Activated CD4-positive, alpha-beta T cell treated with anti-CD3 and anti-CD28 coated beads, Interleukin-2, amount 50 U/mL, for 24 hours (primary cell): ENCODE measurements around the gene P2RY11.

ENCODE experiments used
- DNase-seq, 2 donors: peaks; one replicate each; pipeline ENCODE4 v3.0.0-alpha.2; 2020; ENCODE audit warnings: low read depth in 1 of 2, low spot score in 1 of 2

P2RY11 gene

DNA sequence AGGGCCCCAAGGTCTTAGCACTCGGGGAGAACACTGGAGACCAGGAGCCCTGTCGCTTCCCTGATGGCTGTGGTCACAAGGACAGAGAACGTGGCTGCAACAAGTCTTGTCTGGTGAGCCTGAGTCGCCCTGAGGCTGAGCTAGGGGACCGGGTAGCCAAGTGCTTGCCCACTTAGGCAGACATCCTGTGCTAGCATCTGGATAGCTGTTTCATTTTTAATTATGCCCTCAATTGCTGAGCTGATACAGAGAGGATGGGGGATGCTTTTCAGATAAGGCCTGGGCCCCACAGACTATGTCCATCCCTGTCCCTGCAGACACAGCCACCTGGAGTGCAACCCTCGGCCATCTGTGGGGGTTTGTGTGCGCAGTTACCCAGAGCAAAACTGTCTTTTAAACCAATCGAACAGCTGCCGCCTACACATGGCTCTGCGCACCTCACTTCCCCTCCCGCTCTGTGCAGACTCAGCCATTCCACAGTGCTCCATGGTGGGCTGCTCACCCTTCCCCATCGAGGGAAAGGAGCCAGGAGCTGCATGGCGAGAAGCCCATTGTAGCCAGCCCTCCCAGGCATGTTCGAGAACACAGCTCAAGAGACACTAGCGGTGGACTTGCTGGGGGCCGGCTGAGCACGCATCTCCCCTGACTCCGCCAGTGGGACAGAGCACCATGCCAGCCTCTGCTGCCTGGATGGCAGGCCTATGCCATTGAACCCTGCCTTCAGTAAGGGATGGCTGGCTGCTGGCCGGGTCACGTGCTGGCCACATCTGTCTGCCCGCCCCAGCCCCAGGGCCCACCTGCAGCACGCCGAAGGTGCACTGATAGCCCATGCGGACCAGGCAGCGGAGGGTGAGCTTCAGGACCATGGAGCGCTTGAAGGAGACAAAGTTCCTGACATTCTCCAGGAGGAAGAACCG, 27.6 kb downstream of the P2RY11 start:
- DNase-seq, result no peak

DNA sequence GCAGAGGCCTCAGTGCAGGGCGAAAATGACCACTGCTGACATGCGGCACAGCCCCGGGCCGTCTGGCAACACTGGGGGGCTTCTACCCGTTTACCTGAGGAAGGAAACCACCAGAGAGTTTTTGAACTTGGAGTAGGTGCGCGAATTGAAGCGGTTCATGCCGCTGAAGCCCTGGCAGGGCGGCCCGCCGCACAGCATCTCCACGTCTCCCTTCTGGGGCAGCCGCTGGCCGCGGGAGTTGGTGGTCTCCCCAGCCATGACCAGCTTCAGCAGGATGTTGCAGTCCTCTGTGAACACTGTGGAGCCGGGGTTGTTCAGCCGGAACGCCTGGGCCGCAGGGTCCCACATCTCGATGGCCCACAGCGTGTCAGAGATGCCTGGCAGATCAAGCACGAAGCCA, 28.5 kb downstream of the P2RY11 start:
- DNase-seq, result no peak

DNA sequence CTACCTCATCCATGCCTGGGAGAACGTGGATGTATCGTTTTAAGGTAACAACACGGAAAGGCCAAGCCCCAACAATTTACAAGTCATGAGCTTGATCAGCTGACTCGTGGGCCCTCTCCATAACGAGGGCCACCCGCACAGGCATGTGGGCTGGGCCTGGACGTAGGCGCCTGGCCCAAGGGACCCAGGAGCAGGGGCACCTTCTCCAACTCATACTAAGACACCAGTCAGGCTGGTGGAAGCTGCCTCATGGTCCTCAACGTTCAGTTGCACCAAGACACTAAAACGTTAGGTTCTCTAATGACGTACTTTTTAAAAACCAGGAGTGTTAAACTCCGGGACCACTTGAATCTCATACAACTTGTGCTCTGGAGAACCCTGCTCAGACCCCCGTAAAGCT, 30.0 kb downstream of the P2RY11 start:
- no peak for DNase-seq

DNA sequence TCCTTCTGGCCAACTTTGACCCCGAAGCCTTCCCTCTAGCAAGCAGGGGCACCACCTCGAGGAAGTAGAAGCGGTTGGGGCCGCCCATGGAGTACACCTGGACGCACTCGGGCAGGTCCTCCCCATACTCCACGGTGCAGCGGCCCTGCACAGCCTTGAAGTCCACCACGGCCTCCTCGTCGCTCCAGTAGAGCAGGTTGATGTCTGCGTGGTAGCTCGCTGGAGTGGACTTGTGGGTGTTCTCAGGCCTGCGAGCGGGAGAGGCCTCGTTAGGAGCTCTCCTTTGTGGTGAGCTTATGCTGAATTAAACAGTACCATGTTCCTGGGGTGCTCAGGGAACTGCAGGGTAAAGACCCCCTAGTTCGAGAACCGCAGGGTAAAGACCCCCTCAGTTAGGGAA, 30.5 kb downstream of the P2RY11 start:
- DNase-seq, result no peak

DNA sequence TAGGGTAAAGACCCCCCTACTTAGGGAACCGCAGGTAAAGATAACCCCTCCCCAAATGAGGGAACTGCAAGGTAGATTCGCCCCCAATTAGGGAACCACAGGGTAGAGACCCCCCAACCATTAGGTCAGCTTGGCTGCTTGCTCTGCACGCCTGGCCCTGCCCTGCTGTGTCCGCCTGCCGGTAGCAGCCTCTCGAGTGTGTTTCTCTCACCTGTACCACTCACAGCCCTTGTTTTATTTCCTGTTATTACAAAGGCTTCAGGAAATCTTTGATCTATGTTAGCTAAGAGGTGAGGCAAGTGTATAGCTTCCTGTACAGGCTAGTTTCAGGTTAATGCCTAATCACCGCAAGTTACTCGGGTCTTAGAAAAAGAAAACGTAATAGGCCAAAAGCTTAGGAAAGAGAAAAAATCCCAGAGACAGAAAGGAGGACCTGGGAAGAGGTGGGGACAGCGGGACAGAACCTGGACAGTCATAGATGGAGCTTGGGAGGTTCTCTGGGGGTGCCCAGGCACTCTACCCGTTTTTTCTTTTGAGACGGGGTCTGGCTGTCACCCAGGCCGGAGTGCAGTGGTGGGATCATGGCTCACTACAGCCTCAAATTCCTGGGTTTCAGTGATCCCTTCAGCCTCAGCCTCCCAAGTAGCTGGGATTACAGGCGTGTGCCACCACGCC, 31.3 kb downstream of the P2RY11 start:
- DNase-seq, result peak in 1 of 2 donors; percentile 10

DNA sequence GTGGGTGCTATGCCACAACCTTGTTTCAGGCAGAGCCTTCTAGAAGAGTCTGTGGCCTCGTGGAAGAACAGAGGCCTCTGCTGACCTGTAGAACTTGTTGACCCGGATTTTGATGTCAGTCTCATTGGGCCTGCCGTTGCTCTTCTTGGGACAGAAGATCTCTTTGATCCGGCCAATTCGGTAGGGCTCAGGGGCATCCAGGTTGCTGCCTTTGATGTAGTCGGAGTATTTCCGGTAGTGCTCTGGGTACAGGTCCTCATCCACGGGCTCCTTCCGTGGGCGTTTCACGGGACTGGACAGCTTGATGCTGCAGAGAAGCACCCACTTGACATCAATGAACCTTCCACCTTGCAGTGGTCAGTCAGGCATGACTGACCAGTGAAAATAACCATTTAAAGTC, 32.2 kb downstream of the P2RY11 start:
- no peak for DNase-seq

DNA sequence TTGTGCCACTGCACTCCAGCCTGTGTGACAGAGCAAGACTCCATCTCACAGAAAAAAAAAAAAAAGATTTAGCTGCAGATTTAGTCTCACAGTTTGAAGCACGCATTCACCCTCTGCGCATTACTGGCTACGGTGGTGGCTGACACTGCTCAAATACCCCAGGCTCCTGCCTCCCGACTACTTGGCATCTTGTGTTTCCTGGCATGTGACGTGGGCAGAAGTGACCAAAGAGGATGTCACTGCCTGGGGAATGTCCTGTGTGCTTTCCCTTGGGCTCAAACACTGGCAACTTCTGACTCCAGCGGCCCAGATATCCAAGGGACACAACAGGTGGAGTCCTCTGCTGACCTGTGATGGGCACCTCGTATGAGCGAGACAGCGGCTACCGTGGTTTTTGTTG, 32.9 kb downstream of the P2RY11 start:
- DNase-seq, result no peak

DNA sequence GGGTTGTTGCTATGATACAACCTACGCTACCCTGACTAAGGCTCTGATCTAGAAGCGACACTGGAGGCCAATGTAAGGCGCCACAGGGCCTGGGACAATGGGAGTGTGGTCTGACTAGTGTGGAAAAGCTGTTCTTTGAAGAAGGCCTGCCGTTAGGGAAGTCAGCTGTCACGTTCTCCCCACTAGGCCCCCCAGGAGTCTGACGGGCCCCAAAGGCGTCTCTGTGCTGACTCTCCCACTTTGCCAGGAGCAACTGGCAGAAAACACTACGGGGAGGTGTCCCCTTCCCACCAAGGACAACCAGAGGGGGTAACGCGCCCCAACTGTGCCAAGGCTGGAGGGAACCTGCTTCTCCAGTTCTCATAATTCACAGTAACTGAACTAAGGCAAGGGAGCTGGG, 33.5 kb downstream of the P2RY11 start:
- no peak for DNase-seq

DNA sequence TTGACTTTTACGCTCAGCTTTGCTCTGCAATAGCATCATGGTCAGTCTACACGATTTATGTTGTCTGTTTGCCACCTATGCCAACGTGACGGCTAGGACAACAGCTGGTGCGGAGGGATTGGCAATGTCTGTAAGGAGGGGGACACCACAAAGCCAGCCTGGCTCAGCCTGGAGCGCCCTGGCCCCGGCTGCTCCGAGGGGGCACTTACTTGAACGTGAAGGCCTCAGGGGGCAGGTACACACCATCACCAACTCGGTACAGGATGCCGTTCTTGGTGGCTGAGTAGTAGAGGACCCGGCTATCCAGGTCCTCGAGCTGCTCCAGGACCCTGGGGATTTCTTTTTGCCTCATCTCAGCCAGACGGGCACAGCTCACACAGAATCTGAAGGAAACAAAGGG, 34.6 kb downstream of the P2RY11 start:
- DNase-seq, result no peak

DNA sequence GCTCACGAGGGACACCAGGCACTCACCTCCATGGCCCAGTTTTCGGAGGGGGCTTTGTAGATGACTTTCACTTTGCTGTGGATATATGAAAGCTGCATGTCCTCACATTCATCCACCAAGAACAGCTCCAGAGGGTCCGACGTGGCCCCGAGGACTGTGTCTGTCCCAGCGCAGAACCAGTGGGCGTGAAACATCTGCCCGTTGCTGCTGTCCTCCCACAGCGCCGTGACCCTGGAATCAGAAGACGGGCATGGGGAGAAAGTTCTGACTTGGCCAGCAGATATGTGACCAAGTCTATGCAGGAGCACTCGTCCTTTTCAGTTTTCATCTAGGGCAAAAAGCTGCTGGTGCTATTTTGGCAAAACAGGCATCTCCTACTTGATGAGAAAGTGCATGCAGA, 37.9 kb downstream of the P2RY11 start:
- DNase-seq, result no peak

DNA sequence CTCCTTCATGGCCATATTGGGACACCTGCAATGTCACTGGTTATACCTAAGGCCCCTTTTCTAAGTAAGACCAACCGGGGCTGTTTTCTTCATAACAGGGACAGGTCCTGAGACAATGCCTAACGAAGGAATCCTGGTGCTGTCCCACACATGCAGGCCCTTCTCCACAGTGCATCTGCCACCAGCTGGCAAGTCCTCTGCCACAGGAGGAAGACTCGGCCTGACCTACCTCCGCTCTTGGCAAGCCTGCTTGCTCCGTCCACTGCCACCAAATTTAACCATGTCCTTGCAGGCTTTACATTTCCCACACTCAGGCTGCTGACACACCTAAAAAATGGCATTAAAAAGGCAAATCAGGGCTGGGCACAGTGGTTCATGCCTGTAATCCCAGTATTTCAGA, 40.0 kb downstream of the P2RY11 start:
- no peak for DNase-seq

DNA sequence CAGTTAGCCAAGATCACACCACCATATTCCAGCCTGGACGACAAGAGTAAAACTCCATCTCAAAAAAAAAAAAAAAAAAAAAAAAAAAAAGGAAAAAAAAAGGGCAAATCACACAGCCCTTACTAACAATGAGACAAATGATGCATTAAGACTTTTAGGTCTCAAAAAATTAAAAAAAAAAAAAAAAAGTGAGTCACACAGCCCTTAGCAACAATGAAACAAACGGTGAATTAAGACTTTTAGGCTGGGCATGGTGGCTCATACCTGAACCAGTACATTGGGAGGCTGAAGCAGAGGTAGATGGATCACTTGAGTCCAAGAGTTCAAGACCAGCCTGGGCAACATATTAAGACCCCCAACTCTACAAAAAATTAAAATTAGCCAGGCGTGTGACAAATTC, 40.6 kb downstream of the P2RY11 start:
- no peak for DNase-seq

DNA sequence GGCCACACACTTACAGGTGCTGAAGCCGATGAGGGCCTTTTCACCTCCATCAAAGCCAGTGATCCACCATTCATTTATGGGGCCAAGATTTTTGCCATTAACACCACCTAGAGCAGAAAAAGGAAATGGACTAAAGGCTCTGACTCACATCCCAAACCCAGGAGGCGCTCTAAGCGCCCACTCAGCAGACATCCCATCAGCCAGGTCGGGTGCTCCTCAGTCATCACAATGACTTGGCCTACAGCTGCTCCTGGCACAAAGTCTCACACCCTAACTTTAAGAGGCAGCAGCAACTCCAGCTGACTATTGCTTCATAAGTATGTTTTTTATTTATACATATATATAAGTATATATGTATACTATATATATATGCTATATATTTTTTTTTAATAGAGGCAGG, 44.3 kb downstream of the P2RY11 start:
- no peak for DNase-seq

DNA sequence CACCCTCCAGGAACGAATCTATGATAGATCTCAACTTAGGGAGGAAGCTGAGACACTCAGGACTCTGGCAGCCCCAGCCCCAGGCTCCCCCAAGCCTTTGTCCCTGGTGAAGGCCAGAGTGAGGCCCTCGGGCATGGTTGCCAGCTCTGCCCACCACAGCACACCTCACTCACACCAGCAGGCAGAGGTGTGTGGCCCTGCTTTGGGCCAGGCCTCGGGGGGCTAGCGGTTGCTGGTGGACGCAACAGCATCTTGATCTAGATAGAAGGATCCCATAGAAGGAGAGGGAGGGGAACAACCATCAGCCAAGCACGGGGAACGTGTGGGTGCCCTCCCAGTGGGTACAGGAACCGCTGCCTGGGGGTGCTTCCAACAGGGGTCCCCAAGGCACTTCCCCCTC, 46.6 kb downstream of the P2RY11 start:
- no peak for DNase-seq

DNA sequence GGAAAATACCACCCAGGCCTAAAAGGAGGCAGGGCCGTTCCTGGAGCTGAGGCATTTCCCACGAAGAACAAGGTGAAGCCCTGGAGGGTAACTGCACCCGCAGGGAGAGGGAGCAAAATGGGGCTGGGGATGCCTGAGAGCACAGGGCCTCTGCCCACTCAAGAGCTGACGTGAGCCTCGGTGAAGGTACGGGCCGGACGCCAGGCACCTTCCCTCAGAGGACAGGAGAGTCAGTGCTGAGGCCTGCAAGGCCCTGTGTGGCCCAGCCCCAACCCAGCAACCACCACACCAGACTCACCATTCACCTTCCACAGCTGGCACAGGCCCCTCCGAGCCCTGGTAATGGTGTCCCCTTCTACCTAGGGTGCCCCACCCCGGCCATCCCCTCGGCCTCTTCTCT, 47.0 kb downstream of the P2RY11 start:
- DNase-seq, result no peak

DNA sequence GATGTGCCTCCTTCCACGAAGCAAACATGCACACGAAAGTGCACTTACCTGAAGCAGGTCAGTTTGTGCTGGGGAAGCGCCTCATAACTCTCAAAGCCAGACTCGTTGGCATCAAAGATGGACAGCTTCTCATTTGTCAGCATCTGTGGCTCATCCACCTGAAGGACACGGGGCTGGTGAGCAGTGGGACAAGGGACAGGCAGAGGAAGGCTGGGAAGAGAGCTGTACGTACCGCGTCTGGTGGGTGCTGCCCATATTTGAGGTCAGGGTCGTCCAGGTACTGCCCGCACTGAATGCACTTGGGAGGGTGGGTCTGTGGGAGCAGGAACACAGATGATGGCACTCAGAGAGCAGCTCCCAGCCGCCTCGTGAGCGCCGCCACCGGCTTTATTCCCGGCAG, 48.1 kb downstream of the P2RY11 start:
- no peak for DNase-seq

DNA sequence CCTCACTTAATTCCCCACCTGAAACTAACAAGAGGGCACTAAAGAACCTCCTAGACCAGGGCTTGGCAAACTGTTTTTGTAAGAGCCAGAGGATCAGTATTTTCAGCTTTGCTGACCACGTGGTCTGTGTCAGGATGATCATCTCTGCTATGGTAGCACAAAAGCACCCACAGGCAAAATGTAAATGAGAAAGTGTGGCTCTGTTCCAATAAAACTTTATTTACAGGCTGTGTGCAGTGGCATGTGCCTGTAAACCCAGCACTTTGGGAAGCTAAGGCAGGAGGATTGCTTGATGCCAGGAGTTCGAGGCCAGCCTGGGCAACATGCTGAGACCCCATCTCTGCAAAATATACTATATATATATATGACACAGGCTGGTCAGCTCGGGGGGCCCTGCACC, 52.0 kb downstream of the P2RY11 start:
- DNase-seq, result no peak
